ENCODE measurements around the gene RAB27A. TPM values are rescaled to one million over a fixed set of nuclear protein-coding genes. Genes with fewer than 3 reads are reported as not detected.

The RAB27A gene
- total RNA-seq, 1 experiment from 2014 or later = 8.0 TPM

- Histone ChIP-seq H3K4me3 (ENCODE audit: low read depth in 2 of 2, low read length in 2 of 2) (no peak overlapping the region), H3K27ac (ENCODE audit: low read length) (no peak overlapping the region), H3K9me3 (ENCODE audit: control insufficient read depth, insufficient read depth, low read depth, low read length) (no peaks in the 10 kb centered on the region), H3K36me3 (ENCODE audit: control insufficient read depth, insufficient read depth, low read length) (no peaks in the 10 kb centered on the region), H3K4me1 (ENCODE audit: control insufficient read depth, insufficient read depth, low read length) (no peaks in the 10 kb centered on the region), H3K27me3 (ENCODE audit: control insufficient read depth, insufficient read depth, low read length) (no peaks in the 10 kb centered on the region)
- ATAC-seq (no peak), DNase-seq (ENCODE audit: low read depth, low spot score) (no peak)
- POLR2A ChIA-PET = no interaction called here
- no peak for TF ChIP-seq SIN3A (IDR thresholded peaks at IDR 0.05; ENCODE audit: borderline replicate concordance, insufficient read depth, low read depth, low read length)
- TF ChIP-seq TCF7L2 (IDR thresholded peaks at IDR 0.05; ENCODE audit: low read depth, low read length) = no peak
- no peak for TF ChIP-seq POLR2AphosphoS5 (IDR thresholded peaks at IDR 0.05; ENCODE audit: low read depth, low read length)
- TF ChIP-seq CTCF (IDR thresholded peaks at IDR 0.05) = no peak
- no peak for TF ChIP-seq REST (IDR thresholded peaks at IDR 0.05; ENCODE audit: insufficient read depth in 1 of 2, low read depth in 2 of 2, low read length in 1 of 2)
- intact Hi-C loops (cut with micrococcal nuclease; ENCODE audit: unreplicated experiment) (no loop called here), in situ Hi-C loops (cut with HindIII; ENCODE audit: low pct_unique_long_range_greater_than_20kb, low sequenced_read_pairs) (no loop called here)
- CTCF ChIA-PET = no interaction called here
- no TSS peak for BruUV-seq (replicated peaks)
Observed at GRCh38 chr15:55277715-55278114, 11.9 kb downstream of the RAB27A start.

- ChIA-PET CTCF (no interaction called here), POLR2A (no interaction called here)
- intact Hi-C loops (cut with micrococcal nuclease; ENCODE audit: unreplicated experiment) = no loop called here
- Histone ChIP-seq H3K4me1 (ENCODE audit: control insufficient read depth, insufficient read depth, low read length) (no peaks in the 10 kb centered on the region), H3K36me3 (ENCODE audit: control insufficient read depth, insufficient read depth, low read length) (no peaks in the 10 kb centered on the region), H3K9me3 (ENCODE audit: control insufficient read depth, insufficient read depth, low read depth, low read length) (no peaks in the 10 kb centered on the region), H3K4me3 (ENCODE audit: low read depth in 2 of 2, low read length in 2 of 2) (no peak overlapping the region), H3K27me3 (ENCODE audit: control insufficient read depth, insufficient read depth, low read length) (no peaks in the 10 kb centered on the region), H3K27ac (ENCODE audit: low read length) (no peak overlapping the region)
- BruUV-seq (replicated peaks) = no TSS peak
- TF ChIP-seq TCF7L2 (IDR thresholded peaks at IDR 0.05; ENCODE audit: low read depth, low read length) (no peak), SIN3A (IDR thresholded peaks at IDR 0.05; ENCODE audit: borderline replicate concordance, insufficient read depth, low read depth, low read length) (no peak), POLR2AphosphoS5 (IDR thresholded peaks at IDR 0.05; ENCODE audit: low read depth, low read length) (no peak), REST (IDR thresholded peaks at IDR 0.05; ENCODE audit: insufficient read depth in 1 of 2, low read depth in 2 of 2, low read length in 1 of 2) (no peak), CTCF (IDR thresholded peaks at IDR 0.05) (no peak)
- DNase-seq (ENCODE audit: low read depth, low spot score) = no peak
- ATAC-seq = no peak
- in situ Hi-C loops (cut with HindIII; ENCODE audit: low pct_unique_long_range_greater_than_20kb, low sequenced_read_pairs) = no loop called here
Observed at GRCh38 chr15:55277116-55277564, 12.5 kb downstream of the RAB27A start.
